Liver (tissue), 9 donors: ENCODE data around the gene FNTB. TPM values are rescaled to one million over a fixed set of nuclear protein-coding genes. Genes with fewer than 3 reads are reported as not detected.
A peak's percentile ranks its signal among the peaks of the same experiment; 100 is the strongest.

Source experiments
- DNase-seq: peaks from one replicate; pipeline ENCODE4 v3.0.0-alpha.2; 2017; ENCODE audit warnings: low spot score
- H3K27ac ChIP-seq, 2 donors: one replicate each; pipeline ENCODE4 v1.7.0; 2013; ENCODE audit warnings: inconsistent platforms in 2 of 2, low read length in 2 of 2, control low read depth in 1 of 2, low read depth in 1 of 2, mild to moderate bottlenecking in 1 of 2
- H3K27me3 ChIP-seq, 4 donors: one replicate each; pipeline versions ENCODE4 v1.6.1 to v1.7.0; 2013; ENCODE audit warnings: low read length in 3 of 4, inconsistent platforms in 1 of 4, mild to moderate bottlenecking in 1 of 4, moderate library complexity in 1 of 4; ENCODE audit not compliant: control insufficient read depth in 4 of 4, insufficient read depth in 4 of 4
- H3K36me3 ChIP-seq, 4 donors: one replicate each; pipeline versions ENCODE4 v1.6.1 to v1.7.0; 2013; ENCODE audit warnings: low read length in 3 of 4, mild to moderate bottlenecking in 3 of 4, low read depth in 1 of 4, moderate library complexity in 1 of 4; ENCODE audit not compliant: control insufficient read depth in 4 of 4, insufficient read depth in 3 of 4
- H3K4me1 ChIP-seq, 4 donors: one replicate each; pipeline versions ENCODE4 v1.6.1 to v1.7.0; 2013; ENCODE audit warnings: low read length in 3 of 4, mild to moderate bottlenecking in 3 of 4, moderate library complexity in 1 of 4; ENCODE audit not compliant: control insufficient read depth in 4 of 4, insufficient read depth in 4 of 4
- H3K4me3 ChIP-seq, 3 donors: one replicate each; pipeline versions ENCODE4 v1.6.1 to v1.7.0; 2013; ENCODE audit warnings: low read length in 3 of 3, control low read depth in 1 of 3, low read depth in 1 of 3, mild to moderate bottlenecking in 1 of 3
- H3K9ac ChIP-seq, 2 donors: one replicate each; pipeline ENCODE4 v1.7.0; 2013; ENCODE audit warnings: low read length in 2 of 2, mild to moderate bottlenecking in 2 of 2, moderate library complexity in 2 of 2, control low read depth in 1 of 2, low read depth in 1 of 2
- H3K9me3 ChIP-seq, 4 donors: one replicate each; pipeline versions ENCODE4 v1.6.1 to v1.7.0; 2013; ENCODE audit warnings: low read length in 3 of 4; ENCODE audit not compliant: control insufficient read depth in 4 of 4
- ATF3 ChIP-seq: IDR thresholded peaks from 2 replicates; pipeline ENCODE4 v1.6.1; 2016; ENCODE audit warnings: antibody characterized with exemption
- CTCF ChIP-seq: fragments of 150-350 bp; IDR thresholded peaks from 2 replicates; pipeline ENCODE4 v1.5.1; 2017; ENCODE audit warnings: improper control_type of control experiment, low read depth, low read length; ENCODE audit not compliant: missing input control
- EGR1 ChIP-seq, 2 donors: IDR thresholded peaks; 2 replicates each; pipeline ENCODE4 v1.6.1; 2016 to 2018; ENCODE audit warnings: antibody characterized with exemption in 2 of 2, low read depth in 2 of 2
- FOXA1 ChIP-seq: IDR thresholded peaks from 2 replicates; pipeline ENCODE4 v1.6.1; 2016; ENCODE audit warnings: antibody characterized with exemption
- FOXA2 ChIP-seq: IDR thresholded peaks from 2 replicates; pipeline ENCODE4 v1.6.1; 2016; ENCODE audit warnings: antibody characterized with exemption
- HNF4G ChIP-seq: IDR thresholded peaks from 2 replicates; pipeline ENCODE4 v1.6.1; 2016; ENCODE audit warnings: antibody characterized with exemption
- JUND ChIP-seq, 2 donors: IDR thresholded peaks; 2 replicates each; pipeline ENCODE4 v1.6.1; 2016; ENCODE audit warnings: antibody characterized with exemption in 2 of 2
- NR2F2 ChIP-seq: IDR thresholded peaks from 2 replicates; pipeline ENCODE4 v1.6.1; 2016; ENCODE audit warnings: antibody characterized with exemption
- RAD21 ChIP-seq, 2 donors: IDR thresholded peaks; 2 replicates each; pipeline ENCODE4 v1.6.1; 2016; ENCODE audit warnings: antibody characterized with exemption in 2 of 2, mild to moderate bottlenecking in 2 of 2
- REST ChIP-seq: IDR thresholded peaks from 2 replicates; pipeline ENCODE4 v1.6.1; 2016; ENCODE audit warnings: antibody characterized with exemption, mild to moderate bottlenecking
- RXRA ChIP-seq, 2 donors: IDR thresholded peaks; 2 replicates each; pipeline ENCODE4 v1.6.1; 2017 to 2018; ENCODE audit warnings: antibody characterized with exemption in 2 of 2, mild to moderate bottlenecking in 1 of 2
- SP1 ChIP-seq: IDR thresholded peaks from 2 replicates; pipeline ENCODE4 v1.6.1; 2018; ENCODE audit warnings: antibody characterized with exemption, mild to moderate bottlenecking
- TAF1 ChIP-seq: conservative IDR thresholded peaks from 2 replicates; pipeline ENCODE4 v1.6.1; 2016; ENCODE audit warnings: antibody characterized with exemption, mild to moderate bottlenecking
- YY1 ChIP-seq: IDR thresholded peaks from 2 replicates; pipeline ENCODE4 v1.6.1; 2016; ENCODE audit warnings: antibody characterized with exemption, mild to moderate bottlenecking
- WGBS: extraction: QIAGEN DNeasy Blood & Tissue Kit; methylation state at CpG from one replicate; pipeline ENCODE4 v1.1.7; 2013; 5-methylcytosine and 5-hydroxymethylcytosine counted together
- polyA plus RNA-seq, 2 donors: library from polyadenylated mRNA; stranded (reverse) in 1 of 2; unstranded in 1 of 2; fragments of 200-250 nt in 1 of 2; fragments of >200 nt in 1 of 2; fragmentation: Nextera tagmentation in 1 of 2; extraction: Ambion mirVana in 1 of 2; gene quantifications; one replicate each; pipeline versions ENCODE4 v1.2.1 to v1.2.3, GENCODE V29; 2013 to 2015
- total RNA-seq, 2 donors: library from RNA; depleted of rRNA; stranded (reverse); fragments of >200 nt; gene quantifications; one replicate each; pipeline ENCODE4 v1.2.3, GENCODE V29; 2014
- TF ChIP-seq, protein P1 (sequence below): IDR thresholded peaks from 2 replicates; pipeline ENCODE4 v1.6.1; 2016; ENCODE audit warnings: antibody characterized with exemption
- TF ChIP-seq, protein P2 (sequence below): IDR thresholded peaks from 2 replicates; pipeline ENCODE4 v1.6.1; 2016; ENCODE audit warnings: antibody characterized with exemption
- donor health status: healthy.
- donor health status: healthy.
- donor health status: healthy.
- donor health status: healthy.
- donor health status: healthy.

FNTB gene
- total and polyA plus RNA-seq, 4 donors, result 6.3 to 17.2 (median 9.0) TPM

DNA sequence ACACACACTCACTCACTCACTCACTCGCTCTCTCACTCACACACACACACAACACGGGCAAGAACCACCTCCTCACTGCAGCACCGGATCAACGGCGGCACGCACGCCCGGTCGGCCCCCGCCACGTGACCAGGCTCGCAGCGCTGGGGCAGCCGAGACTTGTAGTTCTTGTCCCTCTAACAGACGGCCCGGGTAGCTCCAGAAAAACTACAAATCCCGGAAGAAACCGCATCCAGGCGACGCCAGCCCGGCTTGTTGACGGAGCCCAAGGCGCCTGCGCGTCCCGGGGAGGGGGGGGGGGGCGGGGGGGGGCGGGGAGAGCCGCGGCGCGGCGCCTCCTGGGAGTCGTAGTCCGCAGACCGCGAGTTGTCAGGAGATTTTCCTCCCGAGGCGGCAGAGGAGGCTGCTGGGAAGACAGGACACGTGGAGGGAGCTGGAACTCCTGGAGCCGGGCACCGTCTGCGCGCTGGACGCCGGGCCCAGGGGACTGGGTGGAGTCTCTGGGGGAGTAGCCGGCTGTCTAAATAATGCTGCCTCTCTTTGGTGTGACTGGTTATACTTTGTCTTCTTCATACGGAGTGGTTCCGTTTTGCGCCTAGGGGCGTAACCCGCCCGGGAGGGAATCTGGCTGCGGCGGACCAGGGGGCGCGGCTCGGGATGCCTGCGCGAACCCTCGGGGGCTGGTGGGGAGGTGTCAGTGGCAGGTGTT lies 115.9 kb downstream of the FNTB start, which contains the start of gene MAX (continued):
- TF ChIP-seq ATF3, result no peak
- TF ChIP-seq EGR1 (IDR thresholded peaks at IDR 0.05; ENCODE audit: low read depth in 2 of 2), result no peak
- TF ChIP-seq, protein P1, sequence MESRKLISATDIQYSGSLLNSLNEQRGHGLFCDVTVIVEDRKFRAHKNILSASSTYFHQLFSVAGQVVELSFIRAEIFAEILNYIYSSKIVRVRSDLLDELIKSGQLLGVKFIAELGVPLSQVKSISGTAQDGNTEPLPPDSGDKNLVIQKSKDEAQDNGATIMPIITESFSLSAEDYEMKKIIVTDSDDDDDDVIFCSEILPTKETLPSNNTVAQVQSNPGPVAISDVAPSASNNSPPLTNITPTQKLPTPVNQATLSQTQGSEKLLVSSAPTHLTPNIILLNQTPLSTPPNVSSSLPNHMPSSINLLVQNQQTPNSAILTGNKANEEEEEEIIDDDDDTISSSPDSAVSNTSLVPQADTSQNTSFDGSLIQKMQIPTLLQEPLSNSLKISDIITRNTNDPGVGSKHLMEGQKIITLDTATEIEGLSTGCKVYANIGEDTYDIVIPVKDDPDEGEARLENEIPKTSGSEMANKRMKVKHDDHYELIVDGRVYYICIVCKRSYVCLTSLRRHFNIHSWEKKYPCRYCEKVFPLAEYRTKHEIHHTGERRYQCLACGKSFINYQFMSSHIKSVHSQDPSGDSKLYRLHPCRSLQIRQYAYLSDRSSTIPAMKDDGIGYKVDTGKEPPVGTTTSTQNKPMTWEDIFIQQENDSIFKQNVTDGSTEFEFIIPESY, result peak; percentile 53

GRCh38 chr14:65103150-65103760 lies 116.6 kb downstream of the FNTB start:
- TF ChIP-seq ATF3 (no peak), TAF1 (no peak), RXRA (IDR thresholded peaks at IDR 0.05) (no peak), JUND (IDR thresholded peaks at IDR 0.05) (no peak), EGR1 (IDR thresholded peaks at IDR 0.05; ENCODE audit: low read depth in 2 of 2) (no peak), RAD21 (IDR thresholded peaks at IDR 0.05) (no peak), CTCF (no peak), FOXA1 (no peak), YY1 (no peak)
- Histone ChIP-seq H3K9ac (peak overlapping the region; percentile 39 to 60), H3K9me3 (no peaks in the 10 kb centered on the region), H3K4me1 (peaks cover 3 to 25% (median 16%) of the 10 kb centered on the region in 4 donors), H3K36me3 (peaks cover 0 to 1% (median 0%) of the 10 kb centered on the region in 4 donors), H3K27me3 (no peaks in the 10 kb centered on the region), H3K27ac (peak overlapping the region; percentile 58 to 61), H3K4me3 (peak overlapping the region; percentile 80 to 94 (median 92))
- DNase-seq, result no peak
- WGBS, result 11% methylated on average over 22 of the region's 22 CpGs

DNA sequence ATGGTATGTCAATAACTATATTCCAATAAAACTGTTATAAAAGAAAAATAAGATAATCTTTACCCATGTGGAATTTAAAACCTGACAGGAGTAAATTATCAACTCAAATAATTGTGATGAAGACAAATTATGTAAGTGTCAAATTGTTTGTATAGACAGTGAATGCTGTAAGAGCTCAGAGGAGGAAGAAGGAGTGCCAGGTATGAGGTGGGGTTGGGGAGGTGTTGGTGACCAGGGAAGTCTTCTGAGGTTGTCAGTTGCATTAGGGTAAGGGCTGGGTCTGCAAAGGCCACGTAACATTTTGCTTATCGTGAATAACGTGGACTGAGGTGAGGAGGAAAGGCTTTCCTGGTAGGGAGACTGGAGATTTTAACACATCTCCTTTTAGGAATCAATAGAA lies 118.1 kb downstream of the FNTB start:
- Histone ChIP-seq H3K36me3 (peaks cover 0 to 1% (median 0%) of the 10 kb centered on the region in 4 donors), H3K4me1 (peaks cover 3 to 16% (median 14%) of the 10 kb centered on the region in 4 donors), H3K9me3 (no peaks in the 10 kb centered on the region), H3K27me3 (no peaks in the 10 kb centered on the region), H3K4me3 (no peak overlapping the region), H3K9ac (no peak overlapping the region), H3K27ac (no peak overlapping the region)
- WGBS, result 90% methylated on average over 3 of the region's 3 CpGs
- no peak for DNase-seq
- TF ChIP-seq JUND (IDR thresholded peaks at IDR 0.05) (no peak), SP1 (no peak), TAF1 (no peak), NR2F2 (no peak), EGR1 (IDR thresholded peaks at IDR 0.05; ENCODE audit: low read depth in 2 of 2) (no peak), ATF3 (no peak), FOXA2 (no peak), REST (no peak), HNF4G (no peak)
- TF ChIP-seq, protein P1, result no peak
- TF ChIP-seq, protein P2, sequence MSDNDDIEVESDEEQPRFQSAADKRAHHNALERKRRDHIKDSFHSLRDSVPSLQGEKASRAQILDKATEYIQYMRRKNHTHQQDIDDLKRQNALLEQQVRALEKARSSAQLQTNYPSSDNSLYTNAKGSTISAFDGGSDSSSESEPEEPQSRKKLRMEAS, result no peak
